Daoy (cell line): ENCODE data around the gene MKI67. TPM values are rescaled to one million over a fixed set of nuclear protein-coding genes. Genes with fewer than 3 reads are reported as not detected.
A peak's percentile ranks its signal among the peaks of the same experiment; 100 is the strongest.
"Not testable (repeated sequence)": the region's sequence is repeated elsewhere in the genome, so short reads cannot be mapped to it uniquely, and the experiment has no call there.

Source experiments
- DNase-seq: peaks from one replicate; pipeline ENCODE4 v3.0.0-alpha.2; 2015; ENCODE audit warnings: low read depth
- total RNA-seq: library from RNA; depleted of rRNA; stranded (reverse); fragments of >200 nt; shearing (Covaris generic); gene quantifications from 2 replicates; pipeline ENCODE4 v1.2.3, GENCODE V29; 2014

Gene MKI67
- total RNA-seq, 1 experiment from 2014 or later, result 32.2 TPM

- DNase-seq, result no peak
Observed at GRCh38 chr10:128109707-128110106, 16.5 kb downstream of the MKI67 start.

DNA sequence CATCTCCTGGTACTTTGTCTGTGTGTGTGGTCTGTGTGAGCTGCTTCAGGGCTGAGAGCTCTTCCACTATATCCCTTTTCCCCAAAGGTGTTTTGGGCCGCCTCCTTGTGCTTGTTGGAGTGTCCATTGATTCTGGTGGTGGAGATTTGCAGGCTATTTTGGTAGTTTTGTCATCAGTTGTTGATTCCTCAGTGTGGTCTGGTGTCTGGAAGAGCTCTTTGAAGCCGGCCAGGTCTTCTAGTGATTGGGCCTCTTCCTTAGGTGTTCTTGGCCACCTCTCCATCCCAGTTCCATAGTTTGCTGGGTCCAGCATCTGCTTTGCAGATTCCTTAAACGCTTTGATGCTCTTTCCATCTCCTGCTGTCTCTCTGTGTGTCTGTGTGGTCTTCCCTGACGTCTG is 20.8 kb downstream of the MKI67 start:
- no peak for DNase-seq

- no peak for DNase-seq
Observed at GRCh38 chr10:128103229-128103714, 23.0 kb downstream of the MKI67 start.

GRCh38 chr10:128102480-128103228 is 23.6 kb downstream of the MKI67 start:
- no peak for DNase-seq

DNA sequence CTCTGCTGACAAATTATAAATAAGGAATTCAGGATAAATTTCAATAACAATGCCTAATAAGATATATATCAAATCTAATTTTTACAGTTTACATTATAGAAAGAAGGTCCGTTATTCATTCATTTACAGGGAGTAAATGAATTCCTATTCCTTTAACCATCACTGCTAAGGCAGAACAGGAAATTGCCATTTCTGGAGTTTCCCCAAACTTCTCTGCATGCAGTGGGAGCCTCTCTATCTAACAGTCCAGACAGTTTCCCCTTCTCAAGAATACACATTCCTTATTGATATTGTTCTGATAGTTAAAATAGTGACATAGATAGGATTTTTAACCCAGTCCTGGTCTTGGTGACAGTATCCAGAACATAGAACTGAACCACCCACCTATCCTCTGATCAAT is 24.3 kb downstream of the MKI67 start:
- no peak for DNase-seq

DNA sequence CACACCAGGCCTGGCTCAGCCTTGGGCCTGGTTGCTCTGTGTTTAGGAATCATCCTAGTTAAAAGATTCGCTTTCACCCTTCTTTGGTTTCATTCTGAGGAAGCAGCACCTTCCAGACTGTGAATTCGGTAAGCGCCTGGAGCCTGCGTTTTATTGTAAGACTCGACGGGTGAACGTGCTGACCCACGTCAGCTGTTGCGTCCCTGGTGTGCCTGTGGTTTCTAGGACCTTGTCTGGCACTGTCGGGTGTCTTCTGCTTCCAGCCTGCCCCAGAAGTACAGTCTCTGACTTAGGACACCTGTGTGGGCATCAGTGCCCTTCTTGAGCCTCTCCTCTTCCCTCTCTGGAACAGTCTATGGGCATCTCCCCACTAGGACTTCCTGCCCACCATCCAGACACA is 26.3 kb downstream of the MKI67 start:
- DNase-seq, result no peak

GRCh38 chr10:128098631-128099030 is 27.6 kb downstream of the MKI67 start:
- DNase-seq, result no peak

DNA sequence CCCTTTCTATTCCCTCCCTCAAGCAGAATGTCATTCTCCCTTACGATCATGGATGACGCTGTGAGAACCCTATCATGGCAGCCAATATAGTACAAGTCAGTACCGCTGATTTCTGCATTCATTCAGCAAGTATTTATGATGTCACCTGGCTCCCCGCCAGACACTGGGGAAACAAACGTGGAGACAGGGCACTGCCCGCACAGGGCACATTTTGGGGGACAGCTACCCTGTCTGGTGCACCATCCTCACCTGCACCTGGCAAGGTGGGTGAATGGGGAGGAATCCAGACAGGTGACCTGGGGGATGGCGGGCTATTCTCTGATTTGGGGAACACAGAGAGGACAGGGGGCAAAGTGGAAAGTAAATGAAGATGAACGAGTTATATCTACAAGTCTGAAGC is 28.4 kb downstream of the MKI67 start:
- DNase-seq, result no peak

DNA sequence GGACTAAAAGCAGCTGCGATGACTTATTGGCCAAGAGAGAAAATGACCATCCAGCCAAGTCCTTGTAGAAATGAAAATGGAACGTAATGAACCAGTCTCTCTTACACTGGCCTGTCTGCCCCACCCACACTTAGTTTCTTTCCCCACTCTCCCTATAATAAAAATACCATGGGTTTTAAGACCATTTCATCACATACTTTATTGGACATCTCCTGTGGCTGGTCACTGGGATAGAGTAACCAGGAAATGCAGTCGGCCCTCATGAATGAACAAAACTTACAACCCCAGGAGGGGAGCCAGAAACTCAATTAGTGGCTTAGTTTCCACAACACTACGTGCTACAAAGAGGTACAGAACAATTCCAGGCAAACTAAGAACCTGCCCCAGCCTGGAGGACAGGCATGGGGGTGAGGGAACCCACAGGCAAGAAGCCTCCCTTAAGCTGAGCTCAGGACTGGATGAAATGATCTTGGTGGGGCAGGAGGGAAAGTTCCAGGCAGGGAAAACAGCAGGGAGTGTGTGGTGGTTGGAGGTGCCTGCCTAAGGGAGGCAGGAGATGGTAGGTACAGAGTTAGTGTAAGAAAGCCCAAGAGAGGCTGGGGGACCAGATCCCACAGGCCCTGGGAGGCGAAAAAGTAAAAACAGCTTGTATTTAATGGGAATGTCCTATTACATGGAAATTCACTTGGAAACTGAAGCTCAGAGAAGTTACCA is 29.6 kb downstream of the MKI67 start:
- no peak for DNase-seq

DNA sequence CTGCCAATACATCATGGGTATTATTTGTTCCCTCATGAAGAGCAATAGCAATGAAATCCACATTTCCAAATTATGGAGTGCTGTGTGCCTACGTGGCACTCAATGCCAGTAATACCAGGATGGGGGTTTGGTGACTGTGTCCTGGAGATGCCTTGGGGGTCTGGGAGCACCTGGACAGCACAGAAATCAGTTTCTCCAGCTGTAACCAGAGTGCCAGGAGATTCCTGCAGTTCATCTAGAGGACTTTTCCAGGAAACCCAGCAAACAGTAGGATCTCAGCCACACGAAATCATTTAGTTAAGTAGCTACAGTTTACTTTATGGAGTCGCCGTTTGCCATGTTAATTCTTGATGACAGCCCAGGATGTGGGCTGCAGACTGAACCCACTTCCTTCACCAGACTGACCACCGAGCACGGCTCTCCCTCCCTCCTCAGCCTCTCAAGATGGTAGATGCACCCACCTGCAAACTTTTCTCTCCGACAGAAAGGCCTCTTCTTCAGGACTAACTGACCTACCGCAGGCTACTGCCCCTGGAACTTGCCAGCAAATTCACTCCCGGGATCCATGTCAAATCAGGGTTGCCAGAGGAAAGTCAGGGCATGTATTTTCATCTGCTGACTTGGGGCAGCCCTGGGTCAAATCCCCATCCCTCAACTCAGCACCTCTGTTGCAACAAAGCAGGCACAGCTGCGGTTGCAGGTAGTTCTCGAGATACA is 30.3 kb downstream of the MKI67 start:
- peak; percentile 31 for DNase-seq

GRCh38 chr10:128095027-128095752 is 31.0 kb downstream of the MKI67 start:
- no peak for DNase-seq

DNA sequence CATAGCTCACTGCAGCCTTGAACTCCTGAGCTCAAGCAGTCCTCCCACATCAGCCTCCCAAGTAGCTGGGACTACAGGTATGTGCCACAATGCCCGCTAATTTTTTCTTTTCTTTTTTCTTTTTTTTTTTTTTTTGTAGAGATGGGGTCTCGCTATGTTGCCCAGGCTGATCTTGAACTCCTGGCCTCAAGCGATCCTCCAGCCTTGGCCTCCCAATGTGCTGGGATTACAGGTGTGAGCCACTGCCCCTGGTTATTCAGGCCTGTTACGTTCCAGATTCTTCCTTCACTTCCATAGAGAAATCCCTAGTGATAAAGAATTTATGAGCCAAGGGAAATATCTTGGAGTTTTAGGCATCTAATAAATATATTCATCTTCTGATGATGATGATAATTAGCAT is 31.6 kb downstream of the MKI67 start:
- DNase-seq, result not testable (repeated sequence)

DNA sequence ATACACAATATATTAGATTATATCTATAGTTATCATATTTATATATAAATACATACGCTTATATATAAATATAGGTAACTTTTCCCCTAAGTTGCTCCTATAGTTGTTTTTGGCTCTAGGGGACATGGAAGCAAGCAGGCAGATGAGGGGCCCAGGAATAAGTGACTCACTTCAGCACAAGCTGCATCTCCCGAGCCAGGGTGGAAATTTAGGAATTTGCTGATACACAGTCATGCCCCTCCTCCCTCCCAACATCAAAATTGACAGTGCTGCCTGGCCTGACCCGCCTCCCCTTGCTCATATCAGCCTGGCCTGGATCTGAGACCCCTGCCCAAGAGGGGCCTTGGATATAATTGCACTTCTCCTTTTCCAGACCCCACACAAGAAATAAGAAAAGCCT is 33.8 kb downstream of the MKI67 start:
- DNase-seq, result no peak

DNA sequence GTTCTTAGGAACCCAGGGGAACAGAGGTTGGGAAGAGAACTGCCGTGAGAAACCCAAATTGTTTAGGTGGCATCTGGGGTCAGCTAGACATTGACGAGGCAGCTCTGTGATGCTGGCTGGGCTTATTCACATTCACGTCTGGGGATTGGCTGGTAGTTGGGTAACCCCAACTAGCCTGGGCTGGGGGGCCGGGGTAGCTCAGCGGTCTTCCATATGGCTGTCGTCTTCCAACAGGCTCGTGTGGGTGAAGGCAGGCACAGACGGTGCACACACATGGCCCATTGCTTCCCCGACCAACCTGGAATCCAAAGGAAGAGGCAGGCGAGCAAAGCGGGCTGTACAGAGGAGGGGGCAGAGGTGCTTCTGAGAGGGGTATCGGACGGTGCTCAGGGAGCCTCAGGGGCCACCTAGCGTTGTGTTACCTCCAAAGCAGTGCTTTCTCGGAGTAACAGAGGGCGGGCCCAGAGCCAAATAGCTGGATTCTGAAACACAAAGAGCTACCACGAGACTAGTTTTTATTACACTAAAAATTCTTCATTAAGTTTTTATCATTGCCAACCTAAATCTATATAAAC is 34.5 kb downstream of the MKI67 start:
- DNase-seq, result peak; percentile 25

GRCh38 chr10:128087884-128088709 is 38.1 kb downstream of the MKI67 start:
- DNase-seq, result no peak

DNA sequence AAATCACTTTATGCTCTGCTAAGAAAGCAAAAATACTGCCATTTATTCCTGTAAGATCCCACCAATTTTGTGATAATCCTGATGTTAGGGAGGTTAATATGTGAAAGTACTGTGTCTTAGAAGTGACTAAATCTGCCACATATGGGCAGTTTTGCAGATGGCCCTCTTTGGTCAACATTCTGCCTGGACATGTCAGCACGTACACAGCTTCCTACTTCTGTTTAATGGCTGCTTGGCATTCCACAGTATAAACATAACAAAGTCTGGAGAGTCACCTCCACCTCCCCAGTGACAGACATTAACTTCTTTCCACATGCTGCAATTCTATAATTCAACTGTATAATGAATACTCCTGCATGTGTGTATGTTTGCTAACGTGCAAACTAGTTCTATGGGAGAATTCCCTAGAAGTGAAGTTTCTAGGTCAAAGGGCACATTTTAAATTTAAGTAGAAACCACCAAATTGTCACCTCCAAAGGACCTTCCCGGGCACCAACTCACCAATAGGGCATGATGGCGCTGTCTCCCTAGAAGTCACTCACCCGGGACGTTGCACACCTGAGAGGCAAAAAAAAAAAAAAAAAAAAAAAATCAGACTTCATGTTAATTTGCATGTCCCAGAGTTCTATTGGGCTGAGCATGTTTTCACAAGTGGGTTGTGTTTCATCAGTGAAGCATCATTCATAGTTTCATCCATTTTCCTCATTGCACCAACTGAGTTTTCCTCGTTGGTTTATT is 38.9 kb downstream of the MKI67 start:
- no peak for DNase-seq

GRCh38 chr10:128086003-128086863 is 40.0 kb downstream of the MKI67 start:
- no peak for DNase-seq

DNA sequence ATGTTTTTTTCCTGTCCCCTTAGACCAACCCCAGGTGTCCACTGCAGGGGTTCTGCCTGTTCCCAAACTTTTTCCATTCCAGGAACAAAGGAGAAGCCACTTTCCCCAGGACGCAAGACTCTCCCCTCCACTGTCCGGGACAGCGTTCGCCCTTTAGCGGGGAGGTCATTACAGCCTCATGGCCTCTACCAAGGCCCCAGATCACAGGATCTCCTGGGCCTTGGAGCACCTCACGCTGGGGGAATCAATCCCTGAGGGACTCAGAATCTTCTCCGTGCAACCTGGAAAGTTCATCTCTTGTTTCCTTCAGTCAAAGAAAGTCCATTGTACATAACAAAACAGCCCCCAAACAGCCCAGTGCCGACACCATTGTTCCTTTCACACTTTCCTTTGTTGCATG is 41.2 kb downstream of the MKI67 start:
- no peak for DNase-seq

DNA sequence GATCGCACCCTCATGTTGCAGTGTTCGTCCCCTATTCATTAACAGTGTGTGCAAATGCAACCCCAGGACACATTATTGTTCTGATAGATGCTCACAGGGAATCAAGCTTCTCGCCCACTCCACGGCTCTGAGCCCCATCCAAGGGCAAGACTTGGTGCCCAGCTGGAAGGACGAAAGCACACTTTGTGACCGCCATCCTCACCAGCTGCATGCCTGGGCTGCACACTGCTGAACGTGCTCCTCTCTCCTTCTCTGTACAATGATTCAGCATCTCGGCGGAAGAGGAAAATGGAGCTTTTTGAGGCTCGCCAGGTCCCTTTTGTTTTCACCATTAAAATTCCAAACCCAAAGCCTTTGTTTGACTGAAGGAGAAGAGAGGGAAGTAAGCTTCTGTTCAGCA is 41.9 kb downstream of the MKI67 start:
- DNase-seq, result no peak
